ENCODE results near the gene CPE. TPM values are rescaled to one million over a fixed set of nuclear protein-coding genes. Genes with fewer than 3 reads are reported as not detected.

Gene CPE
- total and polyA plus RNA-seq, 4 donors: 3.0 to 5.6 (median 4.5) TPM

DNA sequence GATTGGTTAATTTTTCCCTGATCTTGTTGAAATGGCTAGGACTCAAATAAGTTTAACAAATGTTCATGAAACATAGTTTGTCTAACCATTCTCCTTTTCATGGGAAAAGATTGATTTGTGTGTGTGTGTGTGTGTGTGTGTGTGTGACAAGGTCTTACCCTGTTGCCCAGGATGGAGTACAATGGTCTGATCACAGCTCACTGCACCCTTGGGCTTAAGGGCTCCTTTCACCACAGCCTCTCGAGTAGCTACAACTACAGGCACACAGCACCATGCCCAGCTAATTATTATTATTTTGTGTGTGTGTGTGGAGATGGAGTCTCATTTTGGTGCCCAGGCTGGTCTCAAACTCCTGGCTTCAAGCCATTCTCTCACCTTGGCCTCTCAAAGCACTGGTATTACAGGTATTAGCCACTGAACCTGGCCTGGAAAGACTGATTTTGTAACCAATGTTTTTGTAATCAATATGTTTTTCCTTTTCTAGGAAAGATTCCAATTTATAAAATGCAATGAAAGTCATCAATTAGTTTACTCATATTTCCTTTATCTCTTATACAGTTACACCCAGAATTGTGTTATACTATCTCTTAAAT, 139.3 kb downstream of the CPE start:
- H3K4me1 ChIP-seq (ENCODE audit: control insufficient read depth in 4 of 4, insufficient read depth in 4 of 4, low read length in 3 of 4): peaks cover 0 to 14% (median 9%) of the 10 kb centered on the region in 4 donors
- 41% methylated on average over 1 of the region's 1 CpG for WGBS
- H3K27ac ChIP-seq (ENCODE audit: low read depth in 1 of 2, low read length in 2 of 2): no peak overlapping the region
- no peak for DNase-seq (ENCODE audit: low spot score)
- peaks cover 0 to 3% (median 0%) of the 10 kb centered on the region in 4 donors for H3K27me3 ChIP-seq (ENCODE audit: control insufficient read depth in 4 of 4, insufficient read depth in 4 of 4, low read length in 3 of 4)
- no peak overlapping the region for H3K4me3 ChIP-seq (ENCODE audit: low read depth in 1 of 3, low read length in 3 of 3)
- H3K9me3 ChIP-seq (ENCODE audit: control insufficient read depth in 4 of 4, low read length in 3 of 4): no peaks in the 10 kb centered on the region
- TF ChIP-seq HNF4A (conservative IDR thresholded peaks at IDR 0.05) (peak in 1 of 2 donors; percentile 30), YY1 (IDR thresholded peaks at IDR 0.05) (peak; percentile 16), GABPA (IDR thresholded peaks at IDR 0.05 in 1 of 2, conservative IDR thresholded peaks at IDR 0.05 in 1 of 2) (no peak), RXRA (IDR thresholded peaks at IDR 0.05) (peak; percentile 23 to 36), EGR1 (IDR thresholded peaks at IDR 0.05; ENCODE audit: low read depth in 2 of 2) (no peak)
- no peaks in the 10 kb centered on the region for H3K36me3 ChIP-seq (ENCODE audit: control insufficient read depth in 4 of 4, insufficient read depth in 3 of 4, low read depth in 1 of 4, low read length in 3 of 4)
- no peak overlapping the region for H3K9ac ChIP-seq (ENCODE audit: low read depth in 1 of 2, low read length in 2 of 2)

DNA sequence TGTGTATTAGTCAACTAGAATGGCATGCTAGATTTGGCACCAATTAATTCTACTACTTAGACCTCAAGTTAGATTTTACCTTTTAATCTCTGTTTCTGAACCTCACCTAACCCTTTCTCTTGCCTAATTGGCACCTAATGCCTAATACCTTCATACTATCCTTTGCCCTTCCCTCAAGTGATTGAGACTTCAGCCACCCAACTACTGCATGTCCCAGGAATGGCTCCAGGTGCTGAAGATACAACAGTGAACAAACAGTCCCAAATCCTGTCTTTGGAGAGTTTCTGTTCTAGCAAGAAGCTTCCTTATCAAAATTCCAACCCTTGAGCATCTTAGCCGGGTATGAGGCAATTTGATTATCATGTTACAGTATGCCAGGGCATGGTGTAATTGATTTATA, 139.9 kb downstream of the CPE start:
- Histone ChIP-seq H3K36me3 (ENCODE audit: control insufficient read depth in 4 of 4, insufficient read depth in 3 of 4, low read depth in 1 of 4, low read length in 3 of 4) (no peaks in the 10 kb centered on the region), H3K27ac (ENCODE audit: low read depth in 1 of 2, low read length in 2 of 2) (no peak overlapping the region), H3K4me1 (ENCODE audit: control insufficient read depth in 4 of 4, insufficient read depth in 4 of 4, low read length in 3 of 4) (peaks cover 0 to 14% (median 9%) of the 10 kb centered on the region in 4 donors), H3K9me3 (ENCODE audit: control insufficient read depth in 4 of 4, low read length in 3 of 4) (no peaks in the 10 kb centered on the region), H3K27me3 (ENCODE audit: control insufficient read depth in 4 of 4, insufficient read depth in 4 of 4, low read length in 3 of 4) (peaks cover 0 to 3% (median 0%) of the 10 kb centered on the region in 4 donors), H3K4me3 (ENCODE audit: low read depth in 1 of 3, low read length in 3 of 3) (no peak overlapping the region), H3K9ac (ENCODE audit: low read depth in 1 of 2, low read length in 2 of 2) (no peak overlapping the region)
- TF ChIP-seq SP1 (IDR thresholded peaks at IDR 0.05) (no peak), GABPA (IDR thresholded peaks at IDR 0.05 in 1 of 2, conservative IDR thresholded peaks at IDR 0.05 in 1 of 2) (no peak), HNF4A (conservative IDR thresholded peaks at IDR 0.05) (no peak), TAF1 (conservative IDR thresholded peaks at IDR 0.05) (no peak), FOXA2 (IDR thresholded peaks at IDR 0.05) (no peak), YY1 (IDR thresholded peaks at IDR 0.05) (no peak)
- TF ChIP-seq, protein P1, sequence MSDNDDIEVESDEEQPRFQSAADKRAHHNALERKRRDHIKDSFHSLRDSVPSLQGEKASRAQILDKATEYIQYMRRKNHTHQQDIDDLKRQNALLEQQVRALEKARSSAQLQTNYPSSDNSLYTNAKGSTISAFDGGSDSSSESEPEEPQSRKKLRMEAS (IDR thresholded peaks at IDR 0.05): no peak
- no peak for DNase-seq (ENCODE audit: low spot score)
- WGBS: 31% methylated on average over 1 of the region's 1 CpG

DNA sequence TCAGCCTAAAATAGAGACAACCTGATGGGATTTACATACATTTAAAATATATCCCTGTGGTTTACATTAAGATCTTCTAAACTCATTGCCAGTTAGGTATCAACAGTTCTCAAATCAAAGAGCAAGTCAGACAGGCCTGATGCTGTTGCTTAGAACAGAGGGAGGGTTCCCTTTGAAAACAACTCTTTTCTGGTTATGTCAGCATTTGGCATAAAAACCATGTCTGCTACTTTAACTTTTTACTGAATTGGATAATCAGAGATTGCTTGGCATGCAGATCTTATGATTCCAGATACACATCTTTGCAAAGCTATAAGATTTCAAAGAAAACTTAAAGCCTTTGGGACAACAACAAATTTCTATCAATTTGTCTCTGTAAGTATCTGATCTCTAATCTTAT, 140.8 kb downstream of the CPE start:
- Histone ChIP-seq H3K36me3 (ENCODE audit: control insufficient read depth in 4 of 4, insufficient read depth in 3 of 4, low read depth in 1 of 4, low read length in 3 of 4) (no peaks in the 10 kb centered on the region), H3K4me1 (ENCODE audit: control insufficient read depth in 4 of 4, insufficient read depth in 4 of 4, low read length in 3 of 4) (peaks cover 2 to 14% (median 9%) of the 10 kb centered on the region in 4 donors), H3K27me3 (ENCODE audit: control insufficient read depth in 4 of 4, insufficient read depth in 4 of 4, low read length in 3 of 4) (peaks cover 0 to 3% (median 0%) of the 10 kb centered on the region in 4 donors), H3K4me3 (ENCODE audit: low read depth in 1 of 3, low read length in 3 of 3) (no peak overlapping the region), H3K27ac (ENCODE audit: low read depth in 1 of 2, low read length in 2 of 2) (no peak overlapping the region), H3K9me3 (ENCODE audit: control insufficient read depth in 4 of 4, low read length in 3 of 4) (no peaks in the 10 kb centered on the region), H3K9ac (ENCODE audit: low read depth in 1 of 2, low read length in 2 of 2) (no peak overlapping the region)
- DNase-seq (ENCODE audit: low spot score): no peak
- TF ChIP-seq, protein P2, sequence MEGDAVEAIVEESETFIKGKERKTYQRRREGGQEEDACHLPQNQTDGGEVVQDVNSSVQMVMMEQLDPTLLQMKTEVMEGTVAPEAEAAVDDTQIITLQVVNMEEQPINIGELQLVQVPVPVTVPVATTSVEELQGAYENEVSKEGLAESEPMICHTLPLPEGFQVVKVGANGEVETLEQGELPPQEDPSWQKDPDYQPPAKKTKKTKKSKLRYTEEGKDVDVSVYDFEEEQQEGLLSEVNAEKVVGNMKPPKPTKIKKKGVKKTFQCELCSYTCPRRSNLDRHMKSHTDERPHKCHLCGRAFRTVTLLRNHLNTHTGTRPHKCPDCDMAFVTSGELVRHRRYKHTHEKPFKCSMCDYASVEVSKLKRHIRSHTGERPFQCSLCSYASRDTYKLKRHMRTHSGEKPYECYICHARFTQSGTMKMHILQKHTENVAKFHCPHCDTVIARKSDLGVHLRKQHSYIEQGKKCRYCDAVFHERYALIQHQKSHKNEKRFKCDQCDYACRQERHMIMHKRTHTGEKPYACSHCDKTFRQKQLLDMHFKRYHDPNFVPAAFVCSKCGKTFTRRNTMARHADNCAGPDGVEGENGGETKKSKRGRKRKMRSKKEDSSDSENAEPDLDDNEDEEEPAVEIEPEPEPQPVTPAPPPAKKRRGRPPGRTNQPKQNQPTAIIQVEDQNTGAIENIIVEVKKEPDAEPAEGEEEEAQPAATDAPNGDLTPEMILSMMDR (IDR thresholded peaks at IDR 0.05; ENCODE audit: low read depth, low read length, missing input control): no peak
- TF ChIP-seq, protein P3, sequence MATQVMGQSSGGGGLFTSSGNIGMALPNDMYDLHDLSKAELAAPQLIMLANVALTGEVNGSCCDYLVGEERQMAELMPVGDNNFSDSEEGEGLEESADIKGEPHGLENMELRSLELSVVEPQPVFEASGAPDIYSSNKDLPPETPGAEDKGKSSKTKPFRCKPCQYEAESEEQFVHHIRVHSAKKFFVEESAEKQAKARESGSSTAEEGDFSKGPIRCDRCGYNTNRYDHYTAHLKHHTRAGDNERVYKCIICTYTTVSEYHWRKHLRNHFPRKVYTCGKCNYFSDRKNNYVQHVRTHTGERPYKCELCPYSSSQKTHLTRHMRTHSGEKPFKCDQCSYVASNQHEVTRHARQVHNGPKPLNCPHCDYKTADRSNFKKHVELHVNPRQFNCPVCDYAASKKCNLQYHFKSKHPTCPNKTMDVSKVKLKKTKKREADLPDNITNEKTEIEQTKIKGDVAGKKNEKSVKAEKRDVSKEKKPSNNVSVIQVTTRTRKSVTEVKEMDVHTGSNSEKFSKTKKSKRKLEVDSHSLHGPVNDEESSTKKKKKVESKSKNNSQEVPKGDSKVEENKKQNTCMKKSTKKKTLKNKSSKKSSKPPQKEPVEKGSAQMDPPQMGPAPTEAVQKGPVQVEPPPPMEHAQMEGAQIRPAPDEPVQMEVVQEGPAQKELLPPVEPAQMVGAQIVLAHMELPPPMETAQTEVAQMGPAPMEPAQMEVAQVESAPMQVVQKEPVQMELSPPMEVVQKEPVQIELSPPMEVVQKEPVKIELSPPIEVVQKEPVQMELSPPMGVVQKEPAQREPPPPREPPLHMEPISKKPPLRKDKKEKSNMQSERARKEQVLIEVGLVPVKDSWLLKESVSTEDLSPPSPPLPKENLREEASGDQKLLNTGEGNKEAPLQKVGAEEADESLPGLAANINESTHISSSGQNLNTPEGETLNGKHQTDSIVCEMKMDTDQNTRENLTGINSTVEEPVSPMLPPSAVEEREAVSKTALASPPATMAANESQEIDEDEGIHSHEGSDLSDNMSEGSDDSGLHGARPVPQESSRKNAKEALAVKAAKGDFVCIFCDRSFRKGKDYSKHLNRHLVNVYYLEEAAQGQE (IDR thresholded peaks at IDR 0.05): no peak
- TF ChIP-seq HNF4G (IDR thresholded peaks at IDR 0.05) (no peak), RAD21 (IDR thresholded peaks at IDR 0.05) (no peak), HNF4A (conservative IDR thresholded peaks at IDR 0.05) (no peak), YY1 (IDR thresholded peaks at IDR 0.05) (no peak), JUND (IDR thresholded peaks at IDR 0.05) (no peak), GABPA (IDR thresholded peaks at IDR 0.05 in 1 of 2, conservative IDR thresholded peaks at IDR 0.05 in 1 of 2) (no peak), TAF1 (conservative IDR thresholded peaks at IDR 0.05) (no peak), SP1 (IDR thresholded peaks at IDR 0.05) (no peak), FOXA2 (IDR thresholded peaks at IDR 0.05) (no peak), NR2F2 (IDR thresholded peaks at IDR 0.05) (no peak), EGR1 (IDR thresholded peaks at IDR 0.05; ENCODE audit: low read depth in 2 of 2) (no peak), RXRA (IDR thresholded peaks at IDR 0.05) (no peak), FOXA1 (IDR thresholded peaks at IDR 0.05) (no peak)
- TF ChIP-seq, protein P1 (IDR thresholded peaks at IDR 0.05): no peak
- TF ChIP-seq, protein P4, sequence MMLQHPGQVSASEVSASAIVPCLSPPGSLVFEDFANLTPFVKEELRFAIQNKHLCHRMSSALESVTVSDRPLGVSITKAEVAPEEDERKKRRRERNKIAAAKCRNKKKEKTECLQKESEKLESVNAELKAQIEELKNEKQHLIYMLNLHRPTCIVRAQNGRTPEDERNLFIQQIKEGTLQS (IDR thresholded peaks at IDR 0.05): no peak
- TF ChIP-seq, protein P5, sequence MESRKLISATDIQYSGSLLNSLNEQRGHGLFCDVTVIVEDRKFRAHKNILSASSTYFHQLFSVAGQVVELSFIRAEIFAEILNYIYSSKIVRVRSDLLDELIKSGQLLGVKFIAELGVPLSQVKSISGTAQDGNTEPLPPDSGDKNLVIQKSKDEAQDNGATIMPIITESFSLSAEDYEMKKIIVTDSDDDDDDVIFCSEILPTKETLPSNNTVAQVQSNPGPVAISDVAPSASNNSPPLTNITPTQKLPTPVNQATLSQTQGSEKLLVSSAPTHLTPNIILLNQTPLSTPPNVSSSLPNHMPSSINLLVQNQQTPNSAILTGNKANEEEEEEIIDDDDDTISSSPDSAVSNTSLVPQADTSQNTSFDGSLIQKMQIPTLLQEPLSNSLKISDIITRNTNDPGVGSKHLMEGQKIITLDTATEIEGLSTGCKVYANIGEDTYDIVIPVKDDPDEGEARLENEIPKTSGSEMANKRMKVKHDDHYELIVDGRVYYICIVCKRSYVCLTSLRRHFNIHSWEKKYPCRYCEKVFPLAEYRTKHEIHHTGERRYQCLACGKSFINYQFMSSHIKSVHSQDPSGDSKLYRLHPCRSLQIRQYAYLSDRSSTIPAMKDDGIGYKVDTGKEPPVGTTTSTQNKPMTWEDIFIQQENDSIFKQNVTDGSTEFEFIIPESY (IDR thresholded peaks at IDR 0.05): no peak
